HG02884 (cell line): ENCODE measurements around the gene NIPBL.

Source experiments
- ATAC-seq: cut with Tn5 transposase; IDR thresholded peaks from one replicate; pipeline ENCODE4 v1.9.1; 2021; ENCODE audit warnings: mild to moderate bottlenecking, moderate library complexity; ENCODE audit not compliant: unreplicated experiment

NIPBL gene

GRCh38 chr5:37014321-37014720 lies 137.8 kb downstream of the NIPBL start:
- ATAC-seq, result no peak

GRCh38 chr5:37015795-37016666 lies 139.5 kb downstream of the NIPBL start:
- no peak for ATAC-seq

GRCh38 chr5:37028910-37029309 lies 152.3 kb downstream of the NIPBL start:
- no peak for ATAC-seq

- ATAC-seq, result no peak
These were observed 152.9 kb downstream of the NIPBL start for GRCh38 chr5:37029436-37029835.

GRCh38 chr5:37034955-37035354 lies 158.4 kb downstream of the NIPBL start:
- ATAC-seq, result no peak

GRCh38 chr5:37037840-37038239 lies 161.3 kb downstream of the NIPBL start:
- no peak for ATAC-seq

- ATAC-seq, result no peak
These were observed 163.3 kb downstream of the NIPBL start for GRCh38 chr5:37039824-37040223.

GRCh38 chr5:37043693-37044092 lies 167.1 kb downstream of the NIPBL start:
- no peak for ATAC-seq

GRCh38 chr5:37044120-37044519 lies 167.6 kb downstream of the NIPBL start:
- ATAC-seq, result no peak

- ATAC-seq, result no peak
These were observed 169.1 kb downstream of the NIPBL start for GRCh38 chr5:37045703-37046102.

- ATAC-seq, result no peak
These were observed 171.4 kb downstream of the NIPBL start for GRCh38 chr5:37047947-37048346.

- ATAC-seq, result no peak
These were observed 177.8 kb downstream of the NIPBL start for GRCh38 chr5:37054391-37054790.

GRCh38 chr5:37055383-37055990 lies 178.9 kb downstream of the NIPBL start:
- ATAC-seq, result no peak

- no peak for ATAC-seq
These were observed 180.2 kb downstream of the NIPBL start for GRCh38 chr5:37056762-37057161.

GRCh38 chr5:37060030-37060429 lies 183.5 kb downstream of the NIPBL start:
- no peak for ATAC-seq

GRCh38 chr5:37063739-37064138 lies 187.2 kb downstream of the NIPBL start:
- no peak for ATAC-seq

GRCh38 chr5:37064442-37064841 lies 187.9 kb downstream of the NIPBL start:
- no peak for ATAC-seq

- no peak for ATAC-seq
These were observed 194.9 kb downstream of the NIPBL start for GRCh38 chr5:37071487-37071886.

- ATAC-seq, result no peak
These were observed 195.5 kb downstream of the NIPBL start for GRCh38 chr5:37071901-37072581.

GRCh38 chr5:37075399-37075950 lies 198.9 kb downstream of the NIPBL start:
- ATAC-seq, result no peak

- ATAC-seq, result no peak
These were observed 200.6 kb downstream of the NIPBL start for GRCh38 chr5:37077146-37077545.

- no peak for ATAC-seq
These were observed 204.1 kb downstream of the NIPBL start for GRCh38 chr5:37080697-37081096.
